Gastroesophageal sphincter (tissue), 3 donors: Measurements from ENCODE around the gene PDZD8.

Experiments
- CTCF ChIP-seq, 4 experiments: fragments of 200-600 bp in 2 of 4; fragments of 450-650 bp in 2 of 4; sonication (generic) in 1 of 4; IDR thresholded peaks; one replicate each; pipeline ENCODE4 v1.5.1; 2017 to 2019; ENCODE audit warnings: antibody characterized with exemption in 4 of 4, mild to moderate bottlenecking in 2 of 4, moderate library complexity in 2 of 4
- EP300 ChIP-seq: sonication (generic); formaldehyde crosslinking; IDR thresholded peaks from one replicate; pipeline ENCODE4 v1.6.1; 2017; ENCODE audit warnings: antibody characterized with exemption, mild to moderate bottlenecking

DNA sequence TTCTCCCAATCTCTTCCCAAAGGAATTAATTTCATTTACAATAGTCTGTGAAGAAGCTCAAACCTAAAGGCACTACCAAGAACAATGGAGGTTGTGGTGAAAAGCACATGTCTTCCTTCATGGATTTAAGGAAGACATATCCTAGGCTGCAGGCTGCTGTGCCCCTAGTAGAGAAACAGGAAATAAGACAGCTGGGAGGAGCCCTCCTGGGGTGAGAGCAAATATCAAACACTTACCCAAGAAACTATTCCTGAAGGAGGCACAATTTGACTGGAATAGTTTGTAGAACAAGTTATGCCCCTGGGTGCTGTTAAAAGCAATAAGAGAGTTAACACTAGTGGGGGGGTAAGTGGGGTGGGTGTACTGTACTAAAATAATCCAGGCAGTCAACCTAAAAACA is 30.1 kb downstream of the PDZD8 start:
- TF ChIP-seq CTCF (IDR thresholded peaks at IDR 0.05) (no peak), EP300 (no peak)
